ENCODE data around the gene ITPR1.
A peak's percentile ranks its signal among the peaks of the same experiment; 100 is the strongest.

Gene ITPR1

GRCh38 chr3:4467522-4467867 lies 25.7 kb upstream of the ITPR1 start:
- no peaks in the 10 kb centered on the region for H3K27me3 ChIP-seq (replicated peaks in 2 of 5; ENCODE audit: control insufficient read depth in 4 of 5, insufficient read depth in 5 of 5, low read length in 4 of 5)
- H3K9me3 ChIP-seq (ENCODE audit: control extremely low read depth in 1 of 5, control insufficient read depth in 4 of 5, insufficient read depth in 2 of 5, low read depth in 1 of 5, low read length in 4 of 5) = no peaks in the 10 kb centered on the region
- H3K4me1 ChIP-seq (ENCODE audit: control extremely low read depth in 1 of 4, control insufficient read depth in 4 of 4, insufficient read depth in 4 of 4, low read length in 3 of 4) = peaks cover 4 to 15% (median 11%) of the 10 kb centered on the region in 4 experiments
- peaks cover 0 to 3% (median 0%) of the 10 kb centered on the region in 4 experiments for H3K36me3 ChIP-seq (ENCODE audit: control insufficient read depth in 4 of 4, insufficient read depth in 4 of 4, low read length in 3 of 4)
- peak overlapping the region in 6 of 7 experiments; percentile 84 to 97 (median 92) for H3K4me3 ChIP-seq (ENCODE audit: control insufficient read depth in 1 of 7, extremely low read depth in 1 of 7, insufficient read depth in 4 of 7, low read depth in 2 of 7, low read length in 6 of 7)
- POLR2A ChIA-PET = interaction anchor here (1.2 to 1.3 kb wide), 2 partner anchors 25 to 27 kb away, joined by 8 to 10 read pairs; partner anchors contain the start of gene ITPR1
- 90% methylated on average over 6 of the region's 13 CpGs for WGBS (ENCODE audit: insufficient coverage)
- H3K27ac ChIP-seq (ENCODE audit: insufficient read depth in 1 of 2, low read depth in 1 of 2, low read length in 2 of 2, poor library complexity in 1 of 2, severe bottlenecking in 2 of 2) = peak overlapping the region; percentile 74 to 92
- CTCF ChIA-PET = interaction anchor here (0.7 to 1.0 kb wide), 2 partner anchors 23 to 117 kb away, joined by 3 read pairs; no protein-coding TSS in a partner anchor
- no peak for DNase-seq

GRCh38 chr3:4471907-4472306 lies 21.2 kb upstream of the ITPR1 start:
- no peaks in the 10 kb centered on the region for H3K27me3 ChIP-seq (replicated peaks in 2 of 5; ENCODE audit: control insufficient read depth in 4 of 5, insufficient read depth in 5 of 5, low read length in 4 of 5)
- no peak for DNase-seq
- POLR2A ChIA-PET = no interaction called here
- H3K4me3 ChIP-seq (ENCODE audit: control insufficient read depth in 1 of 7, extremely low read depth in 1 of 7, insufficient read depth in 4 of 7, low read depth in 2 of 7, low read length in 6 of 7) = no peak overlapping the region
- H3K36me3 ChIP-seq (ENCODE audit: control insufficient read depth in 4 of 4, insufficient read depth in 4 of 4, low read length in 3 of 4) = no peaks in the 10 kb centered on the region
- CTCF ChIA-PET = interaction anchor here (0.9 to 1.2 kb wide), 2 partner anchors 9 to 21 kb away, joined by 3 to 4 read pairs; no protein-coding TSS in a partner anchor
- 80% methylated on average over 1 of the region's 1 CpG for WGBS (ENCODE audit: insufficient coverage)
- peaks cover 2 to 39% (median 18%) of the 10 kb centered on the region in 4 experiments for H3K4me1 ChIP-seq (ENCODE audit: control extremely low read depth in 1 of 4, control insufficient read depth in 4 of 4, insufficient read depth in 4 of 4, low read length in 3 of 4)
- H3K9me3 ChIP-seq (ENCODE audit: control extremely low read depth in 1 of 5, control insufficient read depth in 4 of 5, insufficient read depth in 2 of 5, low read depth in 1 of 5, low read length in 4 of 5) = no peaks in the 10 kb centered on the region
- no peak overlapping the region for H3K27ac ChIP-seq (ENCODE audit: insufficient read depth in 1 of 2, low read depth in 1 of 2, low read length in 2 of 2, poor library complexity in 1 of 2, severe bottlenecking in 2 of 2)

- Histone ChIP-seq H3K4me1 (ENCODE audit: control extremely low read depth in 1 of 4, control insufficient read depth in 4 of 4, insufficient read depth in 4 of 4, low read length in 3 of 4) (peaks cover 2 to 40% (median 17%) of the 10 kb centered on the region in 4 experiments), H3K27ac (ENCODE audit: insufficient read depth in 1 of 2, low read depth in 1 of 2, low read length in 2 of 2, poor library complexity in 1 of 2, severe bottlenecking in 2 of 2) (no peak overlapping the region), H3K36me3 (ENCODE audit: control insufficient read depth in 4 of 4, insufficient read depth in 4 of 4, low read length in 3 of 4) (no peaks in the 10 kb centered on the region), H3K4me3 (ENCODE audit: control insufficient read depth in 1 of 7, extremely low read depth in 1 of 7, insufficient read depth in 4 of 7, low read depth in 2 of 7, low read length in 6 of 7) (no peak overlapping the region), H3K27me3 (replicated peaks in 2 of 5; ENCODE audit: control insufficient read depth in 4 of 5, insufficient read depth in 5 of 5, low read length in 4 of 5) (no peaks in the 10 kb centered on the region), H3K9me3 (ENCODE audit: control extremely low read depth in 1 of 5, control insufficient read depth in 4 of 5, insufficient read depth in 2 of 5, low read depth in 1 of 5, low read length in 4 of 5) (no peaks in the 10 kb centered on the region)
- CTCF ChIA-PET = interaction anchor here (0.9 to 1.1 kb wide), 2 partner anchors 20 to 24 kb away, joined by 4 read pairs; no protein-coding TSS in a partner anchor
- no peak for DNase-seq
- POLR2A ChIA-PET = no interaction called here
- no CpG with 5 or more reads among the region's 2 CpGs for WGBS (ENCODE audit: insufficient coverage)
These were observed 20.8 kb upstream of the ITPR1 start for GRCh38 chr3:4472312-4472711.

GRCh38 chr3:4472766-4473165 lies 20.4 kb upstream of the ITPR1 start:
- 100% methylated on average over 2 of the region's 2 CpGs for WGBS (ENCODE audit: insufficient coverage)
- Histone ChIP-seq H3K27ac (ENCODE audit: insufficient read depth in 1 of 2, low read depth in 1 of 2, low read length in 2 of 2, poor library complexity in 1 of 2, severe bottlenecking in 2 of 2) (no peak overlapping the region), H3K27me3 (replicated peaks in 2 of 5; ENCODE audit: control insufficient read depth in 4 of 5, insufficient read depth in 5 of 5, low read length in 4 of 5) (no peaks in the 10 kb centered on the region), H3K9me3 (ENCODE audit: control extremely low read depth in 1 of 5, control insufficient read depth in 4 of 5, insufficient read depth in 2 of 5, low read depth in 1 of 5, low read length in 4 of 5) (no peaks in the 10 kb centered on the region), H3K4me3 (ENCODE audit: control insufficient read depth in 1 of 7, extremely low read depth in 1 of 7, insufficient read depth in 4 of 7, low read depth in 2 of 7, low read length in 6 of 7) (no peak overlapping the region), H3K36me3 (ENCODE audit: control insufficient read depth in 4 of 4, insufficient read depth in 4 of 4, low read length in 3 of 4) (no peaks in the 10 kb centered on the region), H3K4me1 (ENCODE audit: control extremely low read depth in 1 of 4, control insufficient read depth in 4 of 4, insufficient read depth in 4 of 4, low read length in 3 of 4) (peaks cover 2 to 37% (median 15%) of the 10 kb centered on the region in 4 experiments)
- ChIA-PET POLR2A (no interaction called here), CTCF (interaction anchor here (1.1 kb wide), 1 partner anchor 23 kb away, joined by 4 read pairs; no protein-coding TSS in a partner anchor)
- DNase-seq = no peak

GRCh38 chr3:4474683-4475490 lies 18.3 kb upstream of the ITPR1 start:
- peaks cover 2 to 49% (median 15%) of the 10 kb centered on the region in 4 experiments for H3K4me1 ChIP-seq (ENCODE audit: control extremely low read depth in 1 of 4, control insufficient read depth in 4 of 4, insufficient read depth in 4 of 4, low read length in 3 of 4)
- peak; percentile 72 to 96 (median 95) for DNase-seq
- H3K36me3 ChIP-seq (ENCODE audit: control insufficient read depth in 4 of 4, insufficient read depth in 4 of 4, low read length in 3 of 4) = no peaks in the 10 kb centered on the region
- peak overlapping the region in 4 of 7 experiments; percentile 27 to 53 (median 38) for H3K4me3 ChIP-seq (ENCODE audit: control insufficient read depth in 1 of 7, extremely low read depth in 1 of 7, insufficient read depth in 4 of 7, low read depth in 2 of 7, low read length in 6 of 7)
- no peaks in the 10 kb centered on the region for H3K27me3 ChIP-seq (replicated peaks in 2 of 5; ENCODE audit: control insufficient read depth in 4 of 5, insufficient read depth in 5 of 5, low read length in 4 of 5)
- H3K27ac ChIP-seq (ENCODE audit: insufficient read depth in 1 of 2, low read depth in 1 of 2, low read length in 2 of 2, poor library complexity in 1 of 2, severe bottlenecking in 2 of 2) = peak overlapping the region; percentile 10 to 56
- no peaks in the 10 kb centered on the region for H3K9me3 ChIP-seq (ENCODE audit: control extremely low read depth in 1 of 5, control insufficient read depth in 4 of 5, insufficient read depth in 2 of 5, low read depth in 1 of 5, low read length in 4 of 5)
- ChIA-PET CTCF (interaction anchor here (0.8 to 2.2 kb wide), 7 partner anchors 11 to 98 kb away, joined by 3 to 11 read pairs (median 4); partner anchors contain the start of gene ITPR1), POLR2A (interaction anchor here (1.4 kb wide), 1 partner anchor 18 kb away, joined by 19 read pairs; the partner anchor contains the start of gene ITPR1)
- WGBS (ENCODE audit: insufficient coverage) = 35% methylated on average over 5 of the region's 7 CpGs

- no peaks in the 10 kb centered on the region for H3K9me3 ChIP-seq (ENCODE audit: control extremely low read depth in 1 of 5, control insufficient read depth in 4 of 5, insufficient read depth in 2 of 5, low read depth in 1 of 5, low read length in 4 of 5)
- DNase-seq = peak in 2 of 3 donors; percentile 33 to 48
- CTCF ChIA-PET = interaction anchor here (1.2 kb wide), 2 partner anchors 82 to 158 kb away, joined by 3 read pairs; no protein-coding TSS in a partner anchor
- no peaks in the 10 kb centered on the region for H3K27me3 ChIP-seq (replicated peaks in 2 of 5; ENCODE audit: control insufficient read depth in 4 of 5, insufficient read depth in 5 of 5, low read length in 4 of 5)
- POLR2A ChIA-PET = no interaction called here
- H3K27ac ChIP-seq (ENCODE audit: insufficient read depth in 1 of 2, low read depth in 1 of 2, low read length in 2 of 2, poor library complexity in 1 of 2, severe bottlenecking in 2 of 2) = no peak overlapping the region
- no peak overlapping the region for H3K4me3 ChIP-seq (ENCODE audit: control insufficient read depth in 1 of 7, extremely low read depth in 1 of 7, insufficient read depth in 4 of 7, low read depth in 2 of 7, low read length in 6 of 7)
- H3K4me1 ChIP-seq (ENCODE audit: control extremely low read depth in 1 of 4, control insufficient read depth in 4 of 4, insufficient read depth in 4 of 4, low read length in 3 of 4) = peaks cover 2 to 49% (median 15%) of the 10 kb centered on the region in 4 experiments
- H3K36me3 ChIP-seq (ENCODE audit: control insufficient read depth in 4 of 4, insufficient read depth in 4 of 4, low read length in 3 of 4) = no peaks in the 10 kb centered on the region
These were observed 17.3 kb upstream of the ITPR1 start for GRCh38 chr3:4475804-4476203.

GRCh38 chr3:4476496-4476895 lies 16.7 kb upstream of the ITPR1 start:
- Histone ChIP-seq H3K27me3 (replicated peaks in 2 of 5; ENCODE audit: control insufficient read depth in 4 of 5, insufficient read depth in 5 of 5, low read length in 4 of 5) (no peaks in the 10 kb centered on the region), H3K4me3 (ENCODE audit: control insufficient read depth in 1 of 7, extremely low read depth in 1 of 7, insufficient read depth in 4 of 7, low read depth in 2 of 7, low read length in 6 of 7) (no peak overlapping the region), H3K4me1 (ENCODE audit: control extremely low read depth in 1 of 4, control insufficient read depth in 4 of 4, insufficient read depth in 4 of 4, low read length in 3 of 4) (peaks cover 2 to 49% (median 15%) of the 10 kb centered on the region in 4 experiments), H3K9me3 (ENCODE audit: control extremely low read depth in 1 of 5, control insufficient read depth in 4 of 5, insufficient read depth in 2 of 5, low read depth in 1 of 5, low read length in 4 of 5) (no peaks in the 10 kb centered on the region), H3K36me3 (ENCODE audit: control insufficient read depth in 4 of 4, insufficient read depth in 4 of 4, low read length in 3 of 4) (no peaks in the 10 kb centered on the region), H3K27ac (ENCODE audit: insufficient read depth in 1 of 2, low read depth in 1 of 2, low read length in 2 of 2, poor library complexity in 1 of 2, severe bottlenecking in 2 of 2) (no peak overlapping the region)
- no peak for DNase-seq
- 100% methylated on average over 1 of the region's 1 CpG for WGBS (ENCODE audit: insufficient coverage)
- POLR2A ChIA-PET = no interaction called here
- CTCF ChIA-PET = interaction anchor here (1.2 kb wide), 2 partner anchors 82 to 157 kb away, joined by 3 read pairs; no protein-coding TSS in a partner anchor
